Ascending aorta (tissue), 2 donors: ENCODE data around the gene RAB4A. TPM values are rescaled to one million over a fixed set of nuclear protein-coding genes. Genes with fewer than 3 reads are reported as not detected.
"Not testable (repeated sequence)": the region's sequence is repeated elsewhere in the genome, so short reads cannot be mapped to it uniquely, and the experiment has no call there.

ENCODE experiments used
- DNase-seq, 2 donors: peaks; one replicate each; pipeline ENCODE4 v3.0.0-alpha.2; 2019; ENCODE audit warnings: low spot score in 2 of 2
- H3K27ac ChIP-seq, 2 donors: fragments of 200-600 bp; sonication (generic); one replicate each; pipeline ENCODE4 v1.5.1; 2016 to 2017; ENCODE audit warnings: mild to moderate bottlenecking in 1 of 2
- H3K27me3 ChIP-seq: fragments of 200-600 bp; sonication (generic); one replicate; pipeline ENCODE4 v1.5.1; 2017
- H3K36me3 ChIP-seq, 2 donors: fragments of 200-600 bp; sonication (generic); one replicate each; pipeline ENCODE4 v1.5.1; 2016
- H3K4me1 ChIP-seq, 2 donors: fragments of 200-600 bp; sonication (generic); one replicate each; pipeline ENCODE4 v1.5.1; 2016 to 2017; ENCODE audit warnings: mild to moderate bottlenecking in 1 of 2
- H3K4me3 ChIP-seq, 2 donors: fragments of 200-600 bp; sonication (generic); one replicate each; pipeline ENCODE4 v1.5.1; 2016 to 2017; ENCODE audit warnings: mild to moderate bottlenecking in 1 of 2
- H3K9me3 ChIP-seq, 2 donors: fragments of 200-600 bp; sonication (generic); one replicate each; pipeline ENCODE4 v1.5.1; 2016
- CTCF ChIP-seq, 3 experiments: fragments of 200-600 bp in 2 of 3; fragments of 450-650 bp in 1 of 3; sonication (generic) in 2 of 3; IDR thresholded peaks; one replicate each; pipeline ENCODE4 v1.5.1; 2016 to 2019; ENCODE audit warnings: antibody characterized with exemption in 3 of 3, mild to moderate bottlenecking in 1 of 3, moderate library complexity in 1 of 3
- intact Hi-C: fragments of 100-400 bp; cut with DNase I; formaldehyde crosslinking; loops from one replicate; pipeline ENCODE4 v1.15.1; 2023
- total RNA-seq: library from RNA; depleted of rRNA; stranded (reverse); fragments of >200 nt; gene quantifications from one replicate; pipeline ENCODE4 v1.1.0, GENCODE V29; 2016

Gene RAB4A
- total RNA-seq, 1 donor from 2014 or later, result 6.0 TPM

DNA sequence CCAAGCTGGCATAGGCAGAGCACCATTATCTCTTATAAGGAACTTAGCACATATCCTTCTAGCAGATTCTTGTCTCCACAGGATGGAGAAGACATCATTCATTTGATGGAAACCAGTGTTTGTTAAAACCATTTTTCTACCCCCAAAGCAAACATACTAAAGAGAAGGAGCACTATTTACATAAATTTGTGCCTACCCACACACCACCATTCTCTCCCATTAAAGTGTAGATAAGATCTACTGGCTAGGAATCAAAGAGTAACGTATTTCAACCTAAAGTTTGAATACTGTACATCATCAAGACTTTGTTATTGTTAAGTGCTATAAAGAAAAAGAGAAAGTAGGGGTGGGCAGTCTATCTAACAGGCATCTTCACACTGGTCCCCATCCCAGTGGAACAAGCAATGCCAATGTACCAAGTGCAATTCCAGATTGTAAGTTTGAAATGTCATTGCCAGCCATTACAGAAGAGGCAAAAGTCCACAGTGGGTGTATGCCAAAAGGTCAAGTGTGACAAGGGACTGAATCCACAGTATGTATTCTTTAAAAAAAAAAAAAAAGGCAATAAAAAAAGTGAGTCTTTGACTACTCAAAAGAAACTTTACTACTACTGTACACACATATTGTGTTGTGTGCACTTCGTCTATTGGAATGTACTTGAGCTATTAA, 53.1 kb downstream of the RAB4A start:
- intact Hi-C loops, result no loop called here
- TF ChIP-seq CTCF (IDR thresholded peaks at IDR 0.05), result no peak
- no peak for DNase-seq
- H3K36me3 ChIP-seq, result peaks cover 9 to 22% of the 10 kb centered on the region in 2 donors
- no peaks in the 10 kb centered on the region for H3K4me1 ChIP-seq
- H3K27me3 ChIP-seq, result no peaks in the 10 kb centered on the region
- H3K9me3 ChIP-seq, result no peaks in the 10 kb centered on the region
- H3K27ac ChIP-seq, result no peak overlapping the region
- H3K4me3 ChIP-seq, result no peak overlapping the region

- H3K36me3 ChIP-seq, result peaks cover 5 to 18% of the 10 kb centered on the region in 2 donors
- intact Hi-C loops, result no loop called here
- no peaks in the 10 kb centered on the region for H3K4me1 ChIP-seq
- no peak for TF ChIP-seq CTCF (IDR thresholded peaks at IDR 0.05)
- no peak overlapping the region for H3K27ac ChIP-seq
- H3K27me3 ChIP-seq, result no peaks in the 10 kb centered on the region
- no peak for DNase-seq
- no peaks in the 10 kb centered on the region for H3K9me3 ChIP-seq
- H3K4me3 ChIP-seq, result no peak overlapping the region
These were observed 54.5 kb downstream of the RAB4A start for GRCh38 chr1:229325401-229325800.

- Histone ChIP-seq H3K27ac (no peak overlapping the region), H3K4me3 (no peak overlapping the region), H3K27me3 (no peaks in the 10 kb centered on the region), H3K36me3 (peaks cover 5 to 18% of the 10 kb centered on the region in 2 donors), H3K4me1 (no peaks in the 10 kb centered on the region), H3K9me3 (no peaks in the 10 kb centered on the region)
- TF ChIP-seq CTCF (IDR thresholded peaks at IDR 0.05), result no peak
- DNase-seq, result no peak
- intact Hi-C loops, result no loop called here
These were observed 55.1 kb downstream of the RAB4A start for GRCh38 chr1:229325853-229326487.

DNA sequence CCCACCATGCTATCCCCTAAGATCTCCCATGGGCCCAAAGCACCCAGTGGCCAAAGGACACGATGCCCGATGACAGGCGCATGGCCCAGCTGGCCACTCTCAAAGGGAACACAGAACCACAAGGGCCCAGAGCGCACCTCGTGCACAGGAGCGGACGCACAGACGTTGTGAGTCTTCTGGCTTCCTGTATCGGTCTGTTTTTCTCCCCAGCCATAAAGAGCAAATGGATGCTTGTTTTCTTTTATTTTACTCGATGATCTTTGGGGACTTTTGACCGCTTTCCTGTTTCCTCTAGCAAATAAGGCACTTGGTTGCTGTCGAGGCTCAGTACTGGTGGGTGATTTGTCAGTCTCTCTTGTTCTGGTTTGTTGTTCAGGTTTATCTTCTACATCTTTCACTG, 55.7 kb downstream of the RAB4A start:
- no peaks in the 10 kb centered on the region for H3K4me1 ChIP-seq
- peaks cover 5 to 17% of the 10 kb centered on the region in 2 donors for H3K36me3 ChIP-seq
- TF ChIP-seq CTCF (IDR thresholded peaks at IDR 0.05), result no peak
- no peaks in the 10 kb centered on the region for H3K9me3 ChIP-seq
- no peaks in the 10 kb centered on the region for H3K27me3 ChIP-seq
- intact Hi-C loops, result no loop called here
- no peak overlapping the region for H3K4me3 ChIP-seq
- DNase-seq, result no peak
- no peak overlapping the region for H3K27ac ChIP-seq

- H3K9me3 ChIP-seq, H3K4me3 ChIP-seq, H3K4me1 ChIP-seq, H3K27ac ChIP-seq, H3K27me3 ChIP-seq, DNase-seq, intact Hi-C loops: not testable (repeated sequence)
- peaks cover 2 to 13% of the 10 kb centered on the region in 2 donors for H3K36me3 ChIP-seq
These were observed 56.9 kb downstream of the RAB4A start for GRCh38 chr1:229327765-229328164.

- Histone ChIP-seq H3K4me3 (no peak overlapping the region), H3K27me3 (no peaks in the 10 kb centered on the region), H3K36me3 (peaks cover 2 to 11% of the 10 kb centered on the region in 2 donors), H3K9me3 (no peaks in the 10 kb centered on the region), H3K4me1 (no peaks in the 10 kb centered on the region), H3K27ac (no peak overlapping the region)
- DNase-seq, result no peak
- intact Hi-C loops, result no loop called here
- TF ChIP-seq CTCF (IDR thresholded peaks at IDR 0.05), result no peak
These were observed 57.9 kb downstream of the RAB4A start for GRCh38 chr1:229328598-229329362.
